Stimulated activated CD8-positive, alpha-beta memory T cell treated with anti-CD3 and anti-CD28 coated beads, Interleukin-15, amount 100 ng/mL, for 24 hours (primary cell): ENCODE data around the gene ENTPD5.
"Not testable (repeated sequence)": the region's sequence is repeated elsewhere in the genome, so short reads cannot be mapped to it uniquely, and the experiment has no call there.

Experiments
- DNase-seq: peaks from one replicate; pipeline ENCODE4 v3.0.0-alpha.2; 2020; ENCODE audit warnings: low read depth

The ENTPD5 gene

DNA sequence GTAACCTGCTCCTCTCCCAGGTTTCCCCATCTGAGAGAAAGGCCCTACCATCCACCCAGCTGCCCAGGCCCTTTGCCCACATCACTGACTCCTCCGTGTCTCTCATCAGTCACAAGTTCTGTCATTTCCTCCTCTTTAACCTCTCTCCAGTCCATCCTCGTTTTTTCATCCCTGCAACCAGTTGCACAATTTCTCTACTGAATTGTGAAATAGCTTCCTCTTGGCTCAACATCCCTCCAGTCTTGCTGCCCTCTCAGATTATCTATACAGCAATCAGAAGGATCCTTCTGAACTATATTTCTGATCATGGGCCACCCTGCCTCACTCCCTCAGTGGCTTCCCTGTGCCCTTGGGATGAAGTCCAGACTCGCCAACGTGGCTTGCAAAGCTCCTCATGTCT, 76.0 kb downstream of the ENTPD5 start:
- no peak for DNase-seq

DNA sequence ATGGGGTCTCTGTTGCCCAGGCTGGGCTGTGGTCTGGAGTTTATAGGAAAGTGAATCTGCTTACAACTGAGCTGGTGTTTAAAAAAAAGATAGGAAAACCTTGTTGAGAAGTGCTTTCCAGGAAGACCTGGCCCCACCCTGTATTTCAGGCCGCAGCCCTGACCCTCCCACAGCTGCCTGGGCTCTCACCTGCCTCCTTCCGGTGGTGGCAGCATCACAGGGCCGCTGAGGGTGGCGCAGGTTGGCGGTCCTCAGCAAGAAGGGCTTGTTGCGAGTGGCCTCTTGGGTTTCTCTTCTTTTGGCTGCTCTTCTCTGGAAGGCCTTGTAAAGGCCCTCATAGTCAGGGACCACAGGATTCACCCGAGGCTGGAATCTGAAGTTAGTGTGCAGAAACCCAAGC, 76.9 kb downstream of the ENTPD5 start:
- no peak for DNase-seq

DNA sequence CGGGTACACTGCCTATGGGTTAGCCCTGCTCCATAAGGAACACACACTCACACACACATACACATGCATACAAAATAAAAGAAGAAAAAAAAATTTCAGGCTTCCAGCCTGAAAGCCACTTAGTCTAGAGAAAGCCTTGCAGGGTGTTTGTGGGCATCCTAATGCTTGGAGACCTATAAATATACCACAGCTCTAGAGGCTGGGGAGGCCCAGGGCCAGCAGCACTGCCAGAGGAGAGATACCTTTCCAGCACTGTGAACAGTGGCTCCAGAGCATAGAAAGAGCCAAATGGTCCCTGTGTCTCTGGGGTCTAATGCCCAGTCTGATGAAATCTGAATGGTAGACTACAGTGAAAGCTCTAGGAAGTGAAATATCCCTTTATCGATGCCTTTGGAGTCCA, 82.1 kb downstream of the ENTPD5 start:
- no peak for DNase-seq

DNA sequence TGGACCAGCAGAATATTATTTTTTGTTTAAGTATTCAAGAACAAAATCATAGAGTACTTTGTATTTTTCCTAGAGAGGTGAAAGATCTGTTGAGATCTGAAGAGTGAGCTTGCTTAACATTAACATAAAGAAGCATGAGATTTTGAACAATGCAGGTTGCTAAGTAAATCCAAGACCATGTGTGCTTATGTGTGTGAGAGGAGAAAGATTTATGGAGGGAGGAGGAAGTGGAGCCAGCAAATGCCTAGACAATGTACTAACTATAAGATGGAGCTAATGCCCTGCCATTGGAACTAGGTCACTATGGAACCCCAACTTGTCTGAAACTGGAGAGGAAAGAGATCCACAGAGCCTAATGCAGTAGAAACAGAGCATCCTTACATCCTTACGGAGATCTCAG, 82.5 kb downstream of the ENTPD5 start:
- DNase-seq: no peak

DNA sequence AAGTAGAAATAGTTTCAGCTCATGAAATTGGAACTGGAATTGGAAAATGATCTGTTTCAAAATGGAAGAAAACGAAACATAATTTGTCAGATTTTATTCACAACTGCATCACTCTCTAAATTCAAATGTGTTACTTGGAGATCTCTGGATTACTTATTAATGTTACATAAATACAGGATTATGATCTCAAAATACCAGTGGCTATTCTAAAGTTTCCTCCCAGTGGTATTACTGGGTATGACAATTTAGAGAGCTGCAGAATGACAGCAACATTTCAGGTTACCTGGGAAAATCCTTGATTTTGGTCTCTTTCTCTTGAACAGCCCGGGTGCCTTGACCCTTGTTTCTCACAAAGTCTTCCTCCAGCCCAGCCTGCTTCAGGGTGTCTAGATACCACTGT, 83.4 kb downstream of the ENTPD5 start:
- DNase-seq: no peak

DNA sequence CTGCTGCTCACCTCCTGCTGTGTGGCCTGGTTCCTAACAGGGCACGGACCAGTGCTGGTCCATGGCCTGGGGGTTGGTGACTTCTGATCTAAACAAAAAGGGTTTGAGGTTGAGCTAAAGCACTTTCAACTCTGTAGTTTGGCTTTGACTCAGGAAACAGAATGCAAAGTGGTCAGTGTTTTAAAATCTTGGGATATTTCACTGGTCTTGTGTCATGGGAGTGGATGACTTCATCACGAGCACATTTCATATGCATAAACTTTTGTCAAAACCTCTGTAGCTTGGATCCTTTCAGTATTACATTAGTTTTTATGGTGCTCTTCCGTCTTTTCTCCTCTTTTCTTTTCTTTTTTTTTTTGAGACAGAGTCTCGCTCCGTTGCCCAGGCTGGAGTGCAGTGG, 94.8 kb downstream of the ENTPD5 start:
- DNase-seq: no peak

DNA sequence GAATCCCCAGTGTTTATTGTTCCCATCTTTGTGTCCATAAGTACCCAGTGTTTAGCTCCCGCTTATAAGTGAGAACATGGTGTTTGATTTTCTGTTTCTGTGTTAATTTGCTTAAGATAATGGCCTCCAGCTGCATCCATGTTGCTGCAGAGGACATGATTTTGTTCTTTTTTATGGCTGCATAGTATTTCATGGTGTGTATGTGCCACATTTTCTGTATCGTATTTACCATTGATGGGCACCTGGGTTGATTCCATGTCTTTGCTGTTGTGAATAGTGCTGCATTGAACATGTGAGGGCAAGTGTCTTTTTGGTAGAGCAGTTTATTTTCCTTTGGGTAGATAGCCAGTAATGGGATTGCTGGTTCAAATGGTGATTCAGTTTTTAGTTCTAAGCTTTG, 99.6 kb downstream of the ENTPD5 start:
- DNase-seq: not testable (repeated sequence)

DNA sequence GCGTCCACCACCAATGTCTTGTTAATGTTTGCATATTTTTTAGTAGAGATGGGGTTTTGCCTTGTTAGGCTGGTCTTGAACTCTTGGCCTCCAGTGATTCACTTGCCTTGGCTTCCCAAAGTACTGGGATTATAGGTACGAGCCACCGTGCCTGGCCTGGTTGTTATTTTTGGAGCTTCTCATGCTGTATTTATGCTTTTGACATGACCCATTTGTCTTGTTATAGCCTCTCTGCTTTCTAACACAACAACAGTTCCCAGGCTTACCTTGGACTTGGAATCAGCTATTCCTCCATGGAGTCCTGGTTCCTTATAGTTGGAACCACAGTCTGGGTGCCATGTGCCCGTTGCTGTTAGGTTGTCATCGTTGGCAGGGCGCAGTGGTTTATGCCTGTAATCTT, 102.8 kb downstream of the ENTPD5 start:
- no peak for DNase-seq

DNA sequence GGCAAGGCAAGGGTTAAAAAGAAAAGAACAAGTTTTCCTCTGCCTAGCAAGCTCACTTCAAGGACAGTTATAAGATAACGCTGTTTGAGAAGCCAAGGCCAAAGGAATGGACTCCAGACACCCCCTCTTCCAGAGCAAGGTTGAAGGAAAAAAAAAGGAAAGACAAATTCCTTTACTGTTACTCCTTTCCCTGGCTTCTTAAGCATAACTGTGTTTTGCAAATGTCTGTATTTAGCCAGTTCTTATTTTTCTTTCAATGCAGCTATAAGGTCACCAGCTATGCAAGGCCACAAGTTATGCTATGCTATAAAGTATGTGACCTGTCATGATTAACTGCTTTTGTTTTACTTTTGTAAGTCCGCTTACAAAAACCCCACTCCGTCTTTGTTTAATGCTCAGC, 105.8 kb downstream of the ENTPD5 start:
- DNase-seq: no peak

DNA sequence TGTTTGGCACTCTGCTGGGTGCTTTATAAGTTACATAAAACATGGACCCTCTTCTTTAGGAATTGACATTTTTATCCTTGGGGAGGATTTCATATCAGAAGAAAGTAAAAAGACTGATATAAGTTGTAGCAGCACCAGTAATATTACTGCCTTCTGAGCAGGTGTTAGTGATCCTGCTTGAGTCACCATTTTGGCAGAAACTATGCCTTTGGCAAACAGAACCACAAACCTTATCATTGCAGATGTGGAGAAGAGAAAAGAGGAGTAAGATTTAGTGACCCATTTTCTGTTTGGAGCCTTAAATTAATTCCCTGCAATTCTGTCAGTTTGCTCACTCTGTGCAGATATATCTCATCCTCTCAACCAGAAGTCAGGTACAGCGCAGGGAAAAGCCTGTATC, 109.4 kb downstream of the ENTPD5 start:
- no peak for DNase-seq
